ENCODE results near the gene RHBDL3. TPM values are rescaled to one million over a fixed set of nuclear protein-coding genes. Genes with fewer than 3 reads are reported as not detected.

Gene RHBDL3
- total and polyA plus RNA-seq, 2 donors: 0.19 to 0.32 TPM

GRCh38 chr17:32355649-32356377 lies 90.2 kb downstream of the RHBDL3 start:
- Histone ChIP-seq H3K4me3 (ENCODE audit: low read length in 2 of 2) (no peak overlapping the region), H3K36me3 (ENCODE audit: control insufficient read depth in 2 of 2, insufficient read depth in 2 of 2, low read length in 1 of 2) (peaks cover 56 to 84% of the 10 kb centered on the region in 2 donors), H3K27ac (ENCODE audit: low read depth in 1 of 2, low read length in 1 of 2) (no peak overlapping the region), H3K9me3 (ENCODE audit: control insufficient read depth in 2 of 2, insufficient read depth in 1 of 2, low read length in 1 of 2) (no peaks in the 10 kb centered on the region), H3K4me1 (ENCODE audit: control insufficient read depth in 2 of 2, insufficient read depth in 2 of 2, low read length in 2 of 2) (peaks cover 8 to 10% of the 10 kb centered on the region in 2 donors), H3K27me3 (ENCODE audit: control insufficient read depth in 2 of 2, insufficient read depth in 1 of 2, low read length in 1 of 2) (no peaks in the 10 kb centered on the region)
- WGBS: 92% methylated on average over 6 of the region's 6 CpGs
- no peak for DNase-seq (ENCODE audit: low read depth in 6 of 9, low spot score in 9 of 9)

GRCh38 chr17:32356378-32356743 lies 90.7 kb downstream of the RHBDL3 start:
- Histone ChIP-seq H3K36me3 (ENCODE audit: control insufficient read depth in 2 of 2, insufficient read depth in 2 of 2, low read length in 1 of 2) (peaks cover 56 to 90% of the 10 kb centered on the region in 2 donors), H3K9me3 (ENCODE audit: control insufficient read depth in 2 of 2, insufficient read depth in 1 of 2, low read length in 1 of 2) (no peaks in the 10 kb centered on the region), H3K4me3 (ENCODE audit: low read length in 2 of 2) (no peak overlapping the region), H3K27ac (ENCODE audit: low read depth in 1 of 2, low read length in 1 of 2) (no peak overlapping the region), H3K27me3 (ENCODE audit: control insufficient read depth in 2 of 2, insufficient read depth in 1 of 2, low read length in 1 of 2) (no peaks in the 10 kb centered on the region), H3K4me1 (ENCODE audit: control insufficient read depth in 2 of 2, insufficient read depth in 2 of 2, low read length in 2 of 2) (peaks cover 8 to 10% of the 10 kb centered on the region in 2 donors)
- 98% methylated on average over 3 of the region's 3 CpGs for WGBS
- DNase-seq (ENCODE audit: low read depth in 6 of 9, low spot score in 9 of 9): no peak

GRCh38 chr17:32356750-32357149 lies 91.1 kb downstream of the RHBDL3 start:
- Histone ChIP-seq H3K4me1 (ENCODE audit: control insufficient read depth in 2 of 2, insufficient read depth in 2 of 2, low read length in 2 of 2) (peaks cover 8 to 9% of the 10 kb centered on the region in 2 donors), H3K27ac (ENCODE audit: low read depth in 1 of 2, low read length in 1 of 2) (no peak overlapping the region), H3K27me3 (ENCODE audit: control insufficient read depth in 2 of 2, insufficient read depth in 1 of 2, low read length in 1 of 2) (no peaks in the 10 kb centered on the region), H3K4me3 (ENCODE audit: low read length in 2 of 2) (no peak overlapping the region), H3K36me3 (ENCODE audit: control insufficient read depth in 2 of 2, insufficient read depth in 2 of 2, low read length in 1 of 2) (peaks cover 56 to 90% of the 10 kb centered on the region in 2 donors), H3K9me3 (ENCODE audit: control insufficient read depth in 2 of 2, insufficient read depth in 1 of 2, low read length in 1 of 2) (no peaks in the 10 kb centered on the region)
- over 99% methylated on average over 5 of the region's 5 CpGs for WGBS
- DNase-seq (ENCODE audit: low read depth in 6 of 9, low spot score in 9 of 9): no peak

- peaks cover 60 to 90% of the 10 kb centered on the region in 2 donors for H3K36me3 ChIP-seq (ENCODE audit: control insufficient read depth in 2 of 2, insufficient read depth in 2 of 2, low read length in 1 of 2)
- H3K27ac ChIP-seq (ENCODE audit: low read depth in 1 of 2, low read length in 1 of 2): no peak overlapping the region
- 97% methylated on average over 8 of the region's 8 CpGs for WGBS
- H3K4me1 ChIP-seq (ENCODE audit: control insufficient read depth in 2 of 2, insufficient read depth in 2 of 2, low read length in 2 of 2): peaks cover 3 to 4% of the 10 kb centered on the region in 2 donors
- DNase-seq (ENCODE audit: low read depth in 6 of 9, low spot score in 9 of 9): no peak
- no peak overlapping the region for H3K4me3 ChIP-seq (ENCODE audit: low read length in 2 of 2)
- H3K27me3 ChIP-seq (ENCODE audit: control insufficient read depth in 2 of 2, insufficient read depth in 1 of 2, low read length in 1 of 2): no peaks in the 10 kb centered on the region
- no peaks in the 10 kb centered on the region for H3K9me3 ChIP-seq (ENCODE audit: control insufficient read depth in 2 of 2, insufficient read depth in 1 of 2, low read length in 1 of 2)
Measured at GRCh38 chr17:32357615-32358014, 92.0 kb downstream of the RHBDL3 start.

- WGBS: 99% methylated on average over 1 of the region's 1 CpG
- no peak for DNase-seq (ENCODE audit: low read depth in 6 of 9, low spot score in 9 of 9)
- no peaks in the 10 kb centered on the region for H3K27me3 ChIP-seq (ENCODE audit: control insufficient read depth in 2 of 2, insufficient read depth in 1 of 2, low read length in 1 of 2)
- peaks cover 60 to 93% of the 10 kb centered on the region in 2 donors for H3K36me3 ChIP-seq (ENCODE audit: control insufficient read depth in 2 of 2, insufficient read depth in 2 of 2, low read length in 1 of 2)
- no peaks in the 10 kb centered on the region for H3K9me3 ChIP-seq (ENCODE audit: control insufficient read depth in 2 of 2, insufficient read depth in 1 of 2, low read length in 1 of 2)
- no peaks in the 10 kb centered on the region for H3K4me1 ChIP-seq (ENCODE audit: control insufficient read depth in 2 of 2, insufficient read depth in 2 of 2, low read length in 2 of 2)
- H3K4me3 ChIP-seq (ENCODE audit: low read length in 2 of 2): no peak overlapping the region
- H3K27ac ChIP-seq (ENCODE audit: low read depth in 1 of 2, low read length in 1 of 2): no peak overlapping the region
Measured at GRCh38 chr17:32361270-32361669, 95.6 kb downstream of the RHBDL3 start.

- H3K36me3 ChIP-seq (ENCODE audit: control insufficient read depth in 2 of 2, insufficient read depth in 2 of 2, low read length in 1 of 2): peaks cover 48 to 92% of the 10 kb centered on the region in 2 donors
- H3K4me1 ChIP-seq (ENCODE audit: control insufficient read depth in 2 of 2, insufficient read depth in 2 of 2, low read length in 2 of 2): no peaks in the 10 kb centered on the region
- H3K27me3 ChIP-seq (ENCODE audit: control insufficient read depth in 2 of 2, insufficient read depth in 1 of 2, low read length in 1 of 2): no peaks in the 10 kb centered on the region
- no peak overlapping the region for H3K27ac ChIP-seq (ENCODE audit: low read depth in 1 of 2, low read length in 1 of 2)
- H3K4me3 ChIP-seq (ENCODE audit: low read length in 2 of 2): no peak overlapping the region
- H3K9me3 ChIP-seq (ENCODE audit: control insufficient read depth in 2 of 2, insufficient read depth in 1 of 2, low read length in 1 of 2): no peaks in the 10 kb centered on the region
- 94% methylated on average over 1 of the region's 1 CpG for WGBS
- no peak for DNase-seq (ENCODE audit: low read depth in 6 of 9, low spot score in 9 of 9)
Measured at GRCh38 chr17:32370426-32370825, 104.8 kb downstream of the RHBDL3 start.

Other genes with a start within 250 kb of the RHBDL3 start
- gene RHOT1, start 123.3 kb upstream of the RHBDL3 start, total RNA-seq: 43.9 TPM
- gene RHOT1, start 123.3 kb upstream of the RHBDL3 start, polyA plus RNA-seq: 51.6 TPM
- gene C17orf75, start 76.3 kb downstream of the RHBDL3 start, total RNA-seq: 21.5 TPM
- 30.7 TPM for gene C17orf75, start 76.3 kb downstream of the RHBDL3 start, polyA plus RNA-seq
- 117 TPM for gene ZNF207, start 84.3 kb downstream of the RHBDL3 start, total RNA-seq
- 75.3 TPM for gene ZNF207, start 84.3 kb downstream of the RHBDL3 start, polyA plus RNA-seq
- gene PSMD11, start 178.7 kb downstream of the RHBDL3 start, total RNA-seq: 57.3 TPM
- gene PSMD11, start 178.7 kb downstream of the RHBDL3 start, polyA plus RNA-seq: 49.6 TPM
- gene CDK5R1, start 221.2 kb downstream of the RHBDL3 start, total RNA-seq: 3.1 TPM
- 7.1 TPM for gene CDK5R1, start 221.2 kb downstream of the RHBDL3 start, polyA plus RNA-seq

All from thymus (tissue), 11 donors.